Measurements from ENCODE around the gene HSD17B12.

DNA sequence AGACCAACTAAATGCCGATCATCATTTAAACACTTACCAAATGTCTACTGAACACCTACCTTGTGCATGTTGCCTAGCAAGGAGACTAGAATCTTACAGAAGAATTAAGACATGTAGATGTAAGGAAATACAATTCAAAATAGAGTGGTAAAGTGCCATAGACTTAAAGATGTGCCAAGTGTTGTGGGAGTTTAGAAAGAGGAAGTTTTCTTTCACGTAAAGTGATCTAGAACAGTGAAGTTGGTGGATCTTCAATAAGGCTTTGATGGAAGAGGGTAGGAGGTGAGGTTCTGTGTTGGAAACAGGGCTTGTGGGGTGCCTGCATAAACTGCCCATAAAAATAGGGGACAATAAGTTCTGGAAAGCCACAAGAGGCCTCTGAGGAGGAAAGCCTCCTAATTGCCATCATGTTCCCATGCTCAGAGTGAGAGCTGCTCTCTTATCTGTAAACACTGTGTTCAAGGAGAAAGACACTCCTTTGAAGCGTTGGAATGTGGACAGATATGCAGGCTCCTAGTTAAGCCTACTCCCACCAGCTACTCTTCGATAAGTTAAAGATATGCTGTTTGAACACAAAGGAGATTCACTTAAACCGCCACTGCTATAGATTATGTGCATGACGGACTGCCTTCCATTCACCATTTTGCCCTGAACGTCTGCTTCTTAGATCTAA lies 66.7 kb downstream of the HSD17B12 start:
- TF ChIP-seq, protein P1, sequence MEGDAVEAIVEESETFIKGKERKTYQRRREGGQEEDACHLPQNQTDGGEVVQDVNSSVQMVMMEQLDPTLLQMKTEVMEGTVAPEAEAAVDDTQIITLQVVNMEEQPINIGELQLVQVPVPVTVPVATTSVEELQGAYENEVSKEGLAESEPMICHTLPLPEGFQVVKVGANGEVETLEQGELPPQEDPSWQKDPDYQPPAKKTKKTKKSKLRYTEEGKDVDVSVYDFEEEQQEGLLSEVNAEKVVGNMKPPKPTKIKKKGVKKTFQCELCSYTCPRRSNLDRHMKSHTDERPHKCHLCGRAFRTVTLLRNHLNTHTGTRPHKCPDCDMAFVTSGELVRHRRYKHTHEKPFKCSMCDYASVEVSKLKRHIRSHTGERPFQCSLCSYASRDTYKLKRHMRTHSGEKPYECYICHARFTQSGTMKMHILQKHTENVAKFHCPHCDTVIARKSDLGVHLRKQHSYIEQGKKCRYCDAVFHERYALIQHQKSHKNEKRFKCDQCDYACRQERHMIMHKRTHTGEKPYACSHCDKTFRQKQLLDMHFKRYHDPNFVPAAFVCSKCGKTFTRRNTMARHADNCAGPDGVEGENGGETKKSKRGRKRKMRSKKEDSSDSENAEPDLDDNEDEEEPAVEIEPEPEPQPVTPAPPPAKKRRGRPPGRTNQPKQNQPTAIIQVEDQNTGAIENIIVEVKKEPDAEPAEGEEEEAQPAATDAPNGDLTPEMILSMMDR (IDR thresholded peaks at IDR 0.05), result no peak
- TF ChIP-seq POLR2AphosphoS5 (IDR thresholded peaks at IDR 0.05), result no peak
- no peak for TF ChIP-seq EP300 (IDR thresholded peaks at IDR 0.05)
